GM21367 (cell line): ENCODE measurements around the gene STAC.
"Not testable (repeated sequence)": the region's sequence is repeated elsewhere in the genome, so short reads cannot be mapped to it uniquely, and the experiment has no call there.

Experiments
- ATAC-seq: cut with Tn5 transposase; IDR thresholded peaks from one replicate; pipeline ENCODE4 v1.9.1; 2021; ENCODE audit not compliant: unreplicated experiment

STAC gene

DNA sequence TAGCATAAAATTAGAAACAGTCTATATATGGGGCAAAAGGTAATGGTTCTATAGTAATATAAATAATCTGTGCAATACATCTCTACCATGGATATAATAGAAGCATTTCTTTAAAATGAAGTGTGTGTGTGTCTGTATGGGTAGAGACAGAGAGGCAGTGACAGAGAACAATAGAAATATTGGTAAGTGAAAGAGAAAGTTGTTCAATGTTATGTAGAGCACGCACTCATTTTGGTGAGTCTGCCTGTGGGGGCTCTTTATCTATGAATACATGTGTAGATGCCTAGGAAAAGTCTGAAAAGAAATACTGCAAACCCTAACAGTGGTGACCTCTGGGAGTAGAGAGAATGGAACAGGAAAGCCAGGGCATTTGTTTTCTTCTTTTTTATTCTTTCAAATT is 182.6 kb downstream of the STAC start:
- ATAC-seq: no peak

DNA sequence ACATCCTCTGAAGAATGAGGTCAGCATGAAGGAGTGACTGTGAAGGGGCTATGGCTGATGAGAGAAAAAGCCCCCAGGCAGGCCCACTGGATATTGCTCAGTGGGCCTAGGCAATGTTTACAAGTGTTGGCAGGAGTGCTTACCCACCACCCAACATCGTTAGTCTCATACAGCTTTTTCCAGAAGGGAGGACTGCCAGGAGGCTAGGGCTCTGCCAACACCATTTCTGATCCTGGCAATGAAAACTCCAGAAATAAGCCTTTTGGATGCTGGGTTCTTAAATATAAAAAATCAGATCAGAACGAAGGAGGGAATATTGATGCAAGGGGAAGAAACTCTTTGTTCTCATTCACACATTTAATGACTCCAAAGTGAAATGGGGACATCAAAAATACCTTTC is 194.9 kb downstream of the STAC start:
- no peak for ATAC-seq

DNA sequence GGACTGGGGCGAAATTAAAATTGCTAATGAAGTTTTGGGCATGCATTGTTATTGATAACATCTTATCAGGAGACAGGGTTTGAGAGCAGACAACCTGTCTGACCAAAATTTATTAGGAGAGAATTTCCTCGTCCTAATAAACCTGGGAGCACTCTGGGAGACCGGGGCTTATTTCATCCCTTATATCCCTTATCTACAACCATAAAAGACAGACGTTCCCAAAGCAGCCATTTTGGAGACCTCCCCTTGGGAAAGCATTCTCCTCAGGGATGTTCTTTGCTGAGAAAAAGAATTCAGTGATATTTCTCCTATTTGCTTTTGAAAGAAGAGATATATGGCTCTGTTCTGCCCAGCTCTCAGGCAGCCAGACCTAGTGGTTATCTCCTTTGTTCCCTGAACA is 198.1 kb downstream of the STAC start:
- not testable (repeated sequence) for ATAC-seq

- ATAC-seq: no peak
These were observed 199.4 kb downstream of the STAC start for GRCh38 chr3:36579746-36580145.

DNA sequence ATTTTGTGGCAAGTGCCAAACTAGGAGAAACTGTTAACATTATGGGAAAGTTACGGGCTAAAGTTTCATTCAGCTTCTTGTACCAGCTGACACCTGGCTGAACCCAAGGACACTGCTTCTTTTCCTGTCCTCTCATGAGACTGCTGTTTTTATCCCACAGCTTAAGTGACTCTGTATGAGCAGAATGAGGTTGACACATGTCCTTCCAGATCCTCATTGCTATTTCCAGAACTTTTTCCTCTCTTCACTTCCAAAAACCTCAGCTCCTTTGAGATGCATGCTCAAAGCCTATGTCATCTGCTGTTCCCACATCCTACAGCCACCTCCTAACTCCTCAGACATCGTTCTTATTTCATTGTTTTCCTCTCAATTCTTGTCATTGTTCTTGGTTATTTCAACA is 200.4 kb downstream of the STAC start:
- no peak for ATAC-seq

GRCh38 chr3:36591959-36592358 is 211.7 kb downstream of the STAC start:
- ATAC-seq: no peak

GRCh38 chr3:36595511-36595910 is 215.2 kb downstream of the STAC start:
- ATAC-seq: no peak

GRCh38 chr3:36596419-36596818 is 216.1 kb downstream of the STAC start:
- ATAC-seq: no peak

DNA sequence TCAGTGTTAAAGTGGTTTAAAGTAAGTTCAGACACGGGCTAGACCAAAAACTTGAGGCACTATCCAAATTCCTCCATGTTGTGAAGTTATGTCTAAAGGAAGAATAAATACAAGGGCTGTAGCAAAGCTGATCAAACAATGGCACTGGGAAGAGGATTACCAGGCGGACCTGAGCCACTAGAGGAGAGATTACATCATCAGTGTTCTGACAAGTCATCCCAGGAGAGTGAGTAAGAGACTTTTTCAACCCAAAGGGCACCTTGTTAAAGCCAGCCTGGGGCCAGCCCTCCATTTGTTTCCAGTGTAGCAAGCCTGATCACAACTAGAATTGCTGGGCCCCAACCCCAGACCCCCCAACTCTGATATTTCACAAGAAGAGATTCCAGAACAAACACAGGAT is 217.1 kb downstream of the STAC start:
- no peak for ATAC-seq
